Ovary (tissue), 3 donors: ENCODE measurements around the gene PSMD2.

Experiments used
- EP300 ChIP-seq: sonication (generic); formaldehyde crosslinking; IDR thresholded peaks from one replicate; pipeline ENCODE4 v1.6.1; 2017; ENCODE audit warnings: antibody characterized with exemption
- POLR2A ChIP-seq: fragments of 450-650 bp; IDR thresholded peaks from one replicate; pipeline ENCODE4 v1.6.1; 2017; ENCODE audit warnings: antibody characterized with exemption, mild to moderate bottlenecking, moderate library complexity
- TF ChIP-seq, protein P1 (sequence below), 3 donors: fragments of 450-650 bp in 2 of 3; fragments of 200-600 bp in 1 of 3; IDR thresholded peaks; one replicate each; pipeline versions ENCODE4 v1.5.1 to v1.8.0; 2016 to 2022; ENCODE audit warnings: antibody characterized with exemption in 3 of 3, mild to moderate bottlenecking in 1 of 3
- donor health status: DM: no; HTN: no; CAD: no.

DNA sequence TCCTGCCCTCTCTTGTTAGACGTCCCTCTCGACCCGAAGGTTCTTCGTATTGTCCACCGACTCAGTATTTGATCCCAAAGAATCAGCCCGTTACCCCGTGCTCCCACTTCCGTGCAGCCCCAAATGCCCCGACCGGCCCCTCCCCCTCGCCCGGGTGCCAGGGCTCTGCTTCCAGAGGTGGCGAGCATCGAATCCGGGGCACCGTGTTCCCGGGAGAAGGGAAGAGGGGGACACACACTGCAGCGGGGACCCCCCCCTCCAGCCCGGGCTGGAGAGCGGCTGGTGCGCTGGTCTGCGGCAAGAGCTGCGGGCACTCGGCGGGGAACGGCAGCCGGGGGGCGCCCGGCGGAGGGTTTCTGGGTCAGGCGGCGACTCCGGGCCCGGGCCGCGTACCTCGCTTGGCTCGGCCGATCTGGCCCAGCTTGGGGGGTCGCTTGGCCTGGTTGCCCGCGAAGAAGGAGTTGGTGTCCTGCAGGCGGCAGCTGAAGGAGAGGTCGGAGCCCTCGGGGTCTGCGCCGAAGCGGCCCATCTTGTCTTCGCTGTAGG lies 38.2 kb upstream of the PSMD2 start:
- TF ChIP-seq, protein P1, sequence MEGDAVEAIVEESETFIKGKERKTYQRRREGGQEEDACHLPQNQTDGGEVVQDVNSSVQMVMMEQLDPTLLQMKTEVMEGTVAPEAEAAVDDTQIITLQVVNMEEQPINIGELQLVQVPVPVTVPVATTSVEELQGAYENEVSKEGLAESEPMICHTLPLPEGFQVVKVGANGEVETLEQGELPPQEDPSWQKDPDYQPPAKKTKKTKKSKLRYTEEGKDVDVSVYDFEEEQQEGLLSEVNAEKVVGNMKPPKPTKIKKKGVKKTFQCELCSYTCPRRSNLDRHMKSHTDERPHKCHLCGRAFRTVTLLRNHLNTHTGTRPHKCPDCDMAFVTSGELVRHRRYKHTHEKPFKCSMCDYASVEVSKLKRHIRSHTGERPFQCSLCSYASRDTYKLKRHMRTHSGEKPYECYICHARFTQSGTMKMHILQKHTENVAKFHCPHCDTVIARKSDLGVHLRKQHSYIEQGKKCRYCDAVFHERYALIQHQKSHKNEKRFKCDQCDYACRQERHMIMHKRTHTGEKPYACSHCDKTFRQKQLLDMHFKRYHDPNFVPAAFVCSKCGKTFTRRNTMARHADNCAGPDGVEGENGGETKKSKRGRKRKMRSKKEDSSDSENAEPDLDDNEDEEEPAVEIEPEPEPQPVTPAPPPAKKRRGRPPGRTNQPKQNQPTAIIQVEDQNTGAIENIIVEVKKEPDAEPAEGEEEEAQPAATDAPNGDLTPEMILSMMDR (IDR thresholded peaks at IDR 0.05): no peak
- no peak for TF ChIP-seq POLR2A
- TF ChIP-seq EP300: no peak
